ENCODE data around the gene ZC3H6. TPM values are rescaled to one million over a fixed set of nuclear protein-coding genes. Genes with fewer than 3 reads are reported as not detected.
"Not testable (repeated sequence)": the region's sequence is repeated elsewhere in the genome, so short reads cannot be mapped to it uniquely, and the experiment has no call there.

ZC3H6 gene

DNA sequence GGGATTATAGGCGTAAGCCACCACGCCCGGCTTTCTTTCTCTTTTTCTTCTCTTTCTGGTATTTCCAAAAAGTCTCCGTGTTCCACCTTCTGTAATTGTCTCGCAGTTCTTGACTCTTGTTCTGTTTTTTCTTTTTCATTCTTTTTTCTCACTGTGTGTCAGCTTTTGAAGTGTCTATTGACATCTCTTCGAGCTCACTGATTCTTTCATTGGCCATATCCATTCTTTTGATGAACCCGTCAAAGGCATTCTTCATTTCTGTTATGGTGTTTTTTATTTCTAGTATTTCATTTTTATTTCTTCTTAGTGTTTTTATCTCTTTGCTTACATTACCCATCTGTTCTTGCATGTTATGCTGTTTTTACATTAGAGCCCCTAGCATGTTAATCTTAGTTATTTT, 84.7 kb downstream of the ZC3H6 start:
- not testable (repeated sequence) for H3K4me1 ChIP-seq (ENCODE audit: control insufficient read depth in 2 of 2, insufficient read depth in 1 of 2, low read depth in 1 of 2, low read length in 2 of 2); H3K14ac ChIP-seq (ENCODE audit: low read length); DNase-seq (ENCODE audit: low spot score); H3K18ac ChIP-seq (ENCODE audit: low read length); H3K4me2 ChIP-seq (ENCODE audit: insufficient read depth, low read length, poor library complexity, severe bottlenecking); H3K23ac ChIP-seq (ENCODE audit: low read depth, low read length, poor library complexity); H2BK5ac ChIP-seq (ENCODE audit: low read length); H3K27ac ChIP-seq (replicated peaks; ENCODE audit: low read length); H2AFZ ChIP-seq (ENCODE audit: low read length); H2BK15ac ChIP-seq (ENCODE audit: low read length); H3K36me3 ChIP-seq (replicated peaks in 1 of 2; ENCODE audit: control insufficient read depth in 2 of 2, insufficient read depth in 2 of 2, low read length in 2 of 2); H3K9ac ChIP-seq (ENCODE audit: low read depth, low read length, poor library complexity); H2AK5ac ChIP-seq (ENCODE audit: low read depth, low read length); H2BK120ac ChIP-seq (ENCODE audit: low read depth, low read length); H3K79me1 ChIP-seq (ENCODE audit: low read depth, low read length); H2BK12ac ChIP-seq (ENCODE audit: low read length); H4K91ac ChIP-seq (ENCODE audit: low read depth, low read length, poor library complexity); H3K27me3 ChIP-seq (ENCODE audit: control insufficient read depth in 3 of 3, insufficient read depth in 3 of 3, low read depth in 1 of 3, low read length in 3 of 3); H3K4ac ChIP-seq (ENCODE audit: low read length); H3K9me3 ChIP-seq (replicated peaks in 1 of 2; ENCODE audit: control insufficient read depth in 2 of 2, insufficient read depth in 1 of 2, low read depth in 1 of 2, low read length in 2 of 2); H3K4me3 ChIP-seq (ENCODE audit: low read length in 2 of 2); H4K8ac ChIP-seq (ENCODE audit: low read depth, low read length)
- no CpG with 5 or more reads among the region's 7 CpGs for WGBS, 2 donors (ENCODE audit: extremely low coverage in 2 of 2, insufficient read length in 2 of 2, insufficient replicate concordance in 1 of 2)

Small RNA genes lying within 50 kb of the gene (small RNA-seq; reads per million reads assigned to genes)
- not detected for gene AC115115.1 (ENCODE audit: insufficient read depth)
